IMR-90 (cell line): ENCODE measurements around the gene MAML2.

Source experiments
- BHLHE40 ChIP-seq: fragments of 150-350 bp; IDR thresholded peaks from 2 replicates; pipeline ENCODE4 v1.6.1; 2016; ENCODE audit warnings: mild to moderate bottlenecking, low read depth, low read length
- CHD1 ChIP-seq: IDR thresholded peaks from 2 replicates; pipeline ENCODE4 v1.6.1; 2012; ENCODE audit warnings: low read depth, low read length, improper control_type of control experiment
- FOS ChIP-seq: fragments of 150-350 bp; IDR thresholded peaks from 2 replicates; pipeline ENCODE4 v1.6.1; 2016; ENCODE audit warnings: low read depth, low read length
- MAFK ChIP-seq: IDR thresholded peaks from 2 replicates; pipeline ENCODE4 v1.6.1; 2012; ENCODE audit warnings: low read depth, low read length, improper control_type of control experiment
- MXI1 ChIP-seq: IDR thresholded peaks from 2 replicates; pipeline ENCODE4 v1.6.1; 2012; ENCODE audit warnings: low read depth, mild to moderate bottlenecking, low read length, moderate library complexity, borderline replicate concordance
- POLR2A ChIP-seq: IDR thresholded peaks from 2 replicates; pipeline ENCODE4 v1.6.1; 2012; ENCODE audit warnings: mild to moderate bottlenecking, low read depth, low read length
- RAD21 ChIP-seq: IDR thresholded peaks from 2 replicates; pipeline ENCODE4 v1.6.1; 2012; ENCODE audit warnings: low read length, improper control_type of control experiment
- RCOR1 ChIP-seq: IDR thresholded peaks from 2 replicates; pipeline ENCODE4 v1.6.1; 2012; ENCODE audit warnings: mild to moderate bottlenecking, low read length, improper control_type of control experiment; ENCODE audit not compliant: insufficient replicate concordance
- RFX5 ChIP-seq: IDR thresholded peaks from 2 replicates; pipeline ENCODE4 v1.8.0; 2012; ENCODE audit warnings: low read depth, mild to moderate bottlenecking, low read length, moderate library complexity
- SMC3 ChIP-seq: fragments of 150-350 bp; IDR thresholded peaks from 2 replicates; pipeline ENCODE4 v1.6.1; 2016; ENCODE audit warnings: low read depth, mild to moderate bottlenecking, antibody characterized with exemption, low read length, moderate library complexity
- TF ChIP-seq, protein P1 (sequence below): conservative IDR thresholded peaks from 2 replicates; pipeline ENCODE4 v1.5.1; 2012; ENCODE audit warnings: mild to moderate bottlenecking, low read depth, low read length, improper control_type of control experiment
- TF ChIP-seq, protein P2 (sequence below): fragments of 150-350 bp; IDR thresholded peaks from 2 replicates; pipeline ENCODE4 v1.6.1; 2017; ENCODE audit warnings: mild to moderate bottlenecking, antibody characterized with exemption, low read length, low read depth

DNA sequence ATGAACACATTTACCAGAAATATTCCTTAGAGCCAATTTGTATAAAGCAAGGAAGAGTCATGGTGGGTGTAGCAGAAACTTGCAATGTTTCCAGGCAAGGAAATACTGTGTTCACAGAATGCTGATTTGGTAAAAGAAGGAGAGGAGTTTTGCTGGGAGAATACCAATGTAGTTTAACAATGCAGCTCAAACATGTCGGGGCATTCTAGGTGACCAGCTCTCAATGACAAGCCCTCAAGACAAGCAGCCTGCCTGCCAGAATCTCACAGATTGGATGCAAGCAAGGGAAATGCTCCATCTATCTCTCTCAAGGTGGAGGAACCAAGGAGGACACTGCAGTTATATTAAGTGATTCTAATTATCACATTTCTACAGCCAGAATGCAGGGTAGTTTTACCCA, 190.4 kb downstream of the MAML2 start:
- TF ChIP-seq, protein P1, sequence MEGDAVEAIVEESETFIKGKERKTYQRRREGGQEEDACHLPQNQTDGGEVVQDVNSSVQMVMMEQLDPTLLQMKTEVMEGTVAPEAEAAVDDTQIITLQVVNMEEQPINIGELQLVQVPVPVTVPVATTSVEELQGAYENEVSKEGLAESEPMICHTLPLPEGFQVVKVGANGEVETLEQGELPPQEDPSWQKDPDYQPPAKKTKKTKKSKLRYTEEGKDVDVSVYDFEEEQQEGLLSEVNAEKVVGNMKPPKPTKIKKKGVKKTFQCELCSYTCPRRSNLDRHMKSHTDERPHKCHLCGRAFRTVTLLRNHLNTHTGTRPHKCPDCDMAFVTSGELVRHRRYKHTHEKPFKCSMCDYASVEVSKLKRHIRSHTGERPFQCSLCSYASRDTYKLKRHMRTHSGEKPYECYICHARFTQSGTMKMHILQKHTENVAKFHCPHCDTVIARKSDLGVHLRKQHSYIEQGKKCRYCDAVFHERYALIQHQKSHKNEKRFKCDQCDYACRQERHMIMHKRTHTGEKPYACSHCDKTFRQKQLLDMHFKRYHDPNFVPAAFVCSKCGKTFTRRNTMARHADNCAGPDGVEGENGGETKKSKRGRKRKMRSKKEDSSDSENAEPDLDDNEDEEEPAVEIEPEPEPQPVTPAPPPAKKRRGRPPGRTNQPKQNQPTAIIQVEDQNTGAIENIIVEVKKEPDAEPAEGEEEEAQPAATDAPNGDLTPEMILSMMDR, result no peak
- TF ChIP-seq FOS (no peak), RFX5 (no peak), MXI1 (no peak), POLR2A (no peak), RAD21 (no peak), RCOR1 (no peak), CHD1 (no peak), MAFK (no peak), SMC3 (no peak), BHLHE40 (no peak)
- TF ChIP-seq, protein P2, sequence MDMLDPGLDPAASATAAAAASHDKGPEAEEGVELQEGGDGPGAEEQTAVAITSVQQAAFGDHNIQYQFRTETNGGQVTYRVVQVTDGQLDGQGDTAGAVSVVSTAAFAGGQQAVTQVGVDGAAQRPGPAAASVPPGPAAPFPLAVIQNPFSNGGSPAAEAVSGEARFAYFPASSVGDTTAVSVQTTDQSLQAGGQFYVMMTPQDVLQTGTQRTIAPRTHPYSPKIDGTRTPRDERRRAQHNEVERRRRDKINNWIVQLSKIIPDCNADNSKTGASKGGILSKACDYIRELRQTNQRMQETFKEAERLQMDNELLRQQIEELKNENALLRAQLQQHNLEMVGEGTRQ, result no peak
